A549 (cell line): ENCODE measurements around the gene CCDC27. TPM values are rescaled to one million over a fixed set of nuclear protein-coding genes. Genes with fewer than 3 reads are reported as not detected.

ENCODE experiments used
- ATAC-seq, 2 experiments: fragments of 200-7000 bp in 1 of 2; fragments of >200 bp in 1 of 2; cut with Nextera tagmentation in 1 of 2; cut with Tn5 transposase in 1 of 2; 3 replicates each; pipeline versions ENCODE4 v1.8.0 to v1.9.1; 2018 to 2020; ENCODE audit warnings: mild to moderate bottlenecking in 1 of 2, moderate library complexity in 1 of 2
- CTCF ChIA-PET: fragments of 300-600 bp; sonication (Branson Sonifier 250); formaldehyde crosslinking; extraction: SDS; loops from one replicate; lab custom pipeline; 2021; ENCODE audit warnings: antibody characterized with exemption, inconsistent platforms; lab: Yijun Ruan, JAX
- POLR2A ChIA-PET: fragments of 350-600 bp; formaldehyde crosslinking; extraction: SDS; loops from one replicate; lab custom pipeline; 2021; ENCODE audit warnings: antibody characterized with exemption, inconsistent platforms; lab: Yijun Ruan, JAX
- DNase-seq, 2 experiments: peaks; one replicate each; pipeline versions ENCODE4 v3.0.0 to v3.0.0-alpha.2; 2011 to 2016; ENCODE audit warnings: low read depth in 1 of 2, low spot score in 1 of 2
- FAIRE-seq: peaks from 2 replicates; lab custom pipeline; 2011; peaks lifted over from hg19 to GRCh38; lab: Jason Lieb, UNC
- H3K27ac ChIP-seq, 2 experiments: fragments of >200 bp; sonication (Bioruptor Twin); formaldehyde crosslinking; 3 replicates each; pipeline ENCODE4 v1.5.1; 2016 to 2017
- H3K4me1 ChIP-seq: fragments of >200 bp; sonication (Bioruptor Twin); formaldehyde crosslinking; 3 replicates; pipeline ENCODE4 v1.6.1; 2016
- H3K4me2 ChIP-seq: fragments of >200 bp; sonication (Bioruptor Twin); formaldehyde crosslinking; 3 replicates; pipeline ENCODE4 v1.6.1; 2016
- H3K4me3 ChIP-seq: fragments of >200 bp; sonication (Bioruptor Twin); formaldehyde crosslinking; 3 replicates; pipeline ENCODE4 v1.5.1; 2016
- H3K9me3 ChIP-seq: fragments of >200 bp; sonication (Bioruptor Twin); formaldehyde crosslinking; 3 replicates; pipeline ENCODE4 v1.6.1; 2016
- BCL3 ChIP-seq: fragments of >200 bp; sonication (Bioruptor Twin); formaldehyde crosslinking; IDR thresholded peaks from 3 replicates; pipeline ENCODE4 v1.6.1; 2016
- CBX8 ChIP-seq: fragments of 200-600 bp; sonication (generic); IDR thresholded peaks from 2 replicates; pipeline ENCODE4 v1.6.1; 2016
- CEBPB ChIP-seq, 2 experiments: fragments of >200 bp in 1 of 2; sonication (Bioruptor Twin) in 1 of 2; formaldehyde crosslinking in 1 of 2; IDR thresholded peaks; 2 replicates each; pipeline ENCODE4 v1.6.1; 2012 to 2016
- CHD4 ChIP-seq: fragments of 200-600 bp; sonication (generic); IDR thresholded peaks from 2 replicates; pipeline ENCODE4 v1.6.1; 2016; ENCODE audit warnings: antibody characterized with exemption, mild to moderate bottlenecking, borderline replicate concordance
- CTCF ChIP-seq: fragments of >200 bp; sonication (Bioruptor Twin); formaldehyde crosslinking; IDR thresholded peaks from 3 replicates; pipeline ENCODE4 v1.5.1; 2016
- EP300 ChIP-seq, 2 experiments: fragments of >200 bp; sonication (Bioruptor Twin); formaldehyde crosslinking; IDR thresholded peaks; 2 replicates in 1 of 2; 3 replicates in 1 of 2; pipeline ENCODE4 v1.6.1; 2016 to 2017
- ESRRA ChIP-seq: fragments of 150-350 bp; IDR thresholded peaks from 2 replicates; pipeline ENCODE4 v1.6.1; 2014; ENCODE audit warnings: mild to moderate bottlenecking, low read length, borderline replicate concordance
- HEYL ChIP-seq: fragments of 250-450 bp; sonication (Bioruptor Pico); IDR thresholded peaks from 2 replicates; pipeline ENCODE4 v1.8.0; 2021; ENCODE audit warnings: mild to moderate bottlenecking, moderate library complexity
- HOXA7 ChIP-seq: fragments of 250-450 bp; sonication (Bioruptor Pico); IDR thresholded peaks from 2 replicates; pipeline ENCODE4 v1.5.0; 2020; ENCODE audit warnings: mild to moderate bottlenecking, moderate library complexity
- HOXB13 ChIP-seq: fragments of 250-450 bp; sonication (Bioruptor Pico); IDR thresholded peaks from 2 replicates; pipeline ENCODE4 v1.5.0; 2020; ENCODE audit warnings: low read depth, mild to moderate bottlenecking, moderate library complexity
- MAFK ChIP-seq: fragments of 450-650 bp; IDR thresholded peaks from 2 replicates; pipeline ENCODE4 v1.6.1; 2014; ENCODE audit not compliant: partially characterized antibody
- NFE2L2 ChIP-seq: fragments of 150-350 bp; conservative IDR thresholded peaks from 2 replicates; pipeline ENCODE4 v1.6.1; 2014; ENCODE audit warnings: low read length
- NPAS2 ChIP-seq: fragments of 250-450 bp; sonication (Bioruptor Pico); IDR thresholded peaks from 2 replicates; pipeline ENCODE4 v1.8.0; 2022; ENCODE audit warnings: mild to moderate bottlenecking, moderate library complexity, borderline replicate concordance
- PBX3 ChIP-seq: IDR thresholded peaks from 2 replicates; pipeline ENCODE4 v1.6.1; 2012
- RNF2 ChIP-seq: fragments of 200-600 bp; sonication (generic); IDR thresholded peaks from 2 replicates; pipeline ENCODE4 v1.6.1; 2016; ENCODE audit warnings: low read depth, mild to moderate bottlenecking, antibody characterized with exemption, moderate library complexity, borderline replicate concordance
- TP53 ChIP-seq: fragments of 250-450 bp; sonication (Bioruptor Pico); IDR thresholded peaks from 2 replicates; pipeline ENCODE4 v1.5.0; 2021; ENCODE audit warnings: mild to moderate bottlenecking, moderate library complexity
- USF2 ChIP-seq: fragments of 450-650 bp; IDR thresholded peaks from 2 replicates; pipeline ENCODE4 v1.6.1; 2014; ENCODE audit warnings: antibody characterized with exemption
- ZNF302 ChIP-seq: fragments of 250-450 bp; sonication (Bioruptor Pico); IDR thresholded peaks from 2 replicates; pipeline ENCODE4 v1.9.0; 2021; ENCODE audit warnings: inconsistent platforms, mild to moderate bottlenecking, moderate library complexity
- WGBS: methylation state at CpG from one replicate; pipeline ENCODE4 v1.1.6; 2017; ENCODE audit errors: missing lambda C conversion rate; 5-methylcytosine and 5-hydroxymethylcytosine counted together
- polyA plus RNA-seq, 4 experiments: library from polyadenylated mRNA; depleted of rRNA in 3 of 4; stranded (reverse); fragments of >200 nt; fragmentation: RNase III in 1 of 4; extraction: RNeasy Plus Mini Kit Qiagen cat#74134 plus additional on column Dnase treatment in 1 of 4; gene quantifications; 2 replicates in 3 of 4; 3 replicates in 1 of 4; pipeline ENCODE4 v1.2.3, GENCODE V29; 2011 to 2017

Gene CCDC27
- polyA plus RNA-seq, 2 of the 4 experiments (the other 2 are of a cell fraction) = not detected

- TF ChIP-seq TP53 (CRISPR knock-in tag) (no peak), NFE2L2 (no peak)
- H3K4me3 ChIP-seq = no peak overlapping the region
- 66% methylated on average over 28 of the region's 31 CpGs for WGBS
- H3K27ac ChIP-seq = no peak overlapping the region
- ChIA-PET CTCF (no interaction called here), POLR2A (no interaction called here)
- peaks cover 8% of the 10 kb centered on the region; the same call in 1 of the 3 replicates for H3K9me3 ChIP-seq
- no peak for FAIRE-seq
- H3K4me1 ChIP-seq = no peaks in the 10 kb centered on the region
- ATAC-seq = peak in 1 of 2 experiments; percentile 44; a peak in 2 of 6 replicates
- DNase-seq = no peak
- no peak overlapping the region for H3K4me2 ChIP-seq
Measured at GRCh38 chr1:3763351-3764125, 11.3 kb downstream of the CCDC27 start.

- DNase-seq (no peak), ATAC-seq (no peak), FAIRE-seq (no peak)
- Histone ChIP-seq H3K4me3 (no peak overlapping the region), H3K9me3 (no peaks in the 10 kb centered on the region), H3K4me1 (peaks cover 4% of the 10 kb centered on the region; the same call in 1 of the 3 replicates), H3K4me2 (no peak overlapping the region), H3K27ac (no peak overlapping the region)
- CTCF ChIA-PET = no interaction called here
- TF ChIP-seq CBX8 (no peak), ESRRA (no peak), HOXB13 (CRISPR knock-in tag) (no peak), ZNF302 (CRISPR knock-in tag) (no peak), CEBPB (IDR thresholded peaks at IDR 0.05) (no peak), USF2 (no peak), EP300 (IDR thresholded peaks at IDR 0.05) (no peak), CTCF (no peak), CHD4 (no peak), NPAS2 (CRISPR knock-in tag) (no peak), RNF2 (no peak), BCL3 (no peak), PBX3 (no peak), HEYL (CRISPR knock-in tag) (no peak), HOXA7 (CRISPR knock-in tag) (no peak), MAFK (no peak)
- WGBS = 67% methylated on average over 12 of the region's 17 CpGs
- POLR2A ChIA-PET = no interaction called here
Measured at GRCh38 chr1:3767328-3767925, 15.2 kb downstream of the CCDC27 start.
